HepG2 (cell line): ENCODE data around the gene ZNF446.

Experiments used
- DNMT1 ChIP-seq: sonication (generic); formaldehyde crosslinking; IDR thresholded peaks from 2 replicates; pipeline ENCODE4 v1.5.1; 2020; ENCODE audit warnings: mild to moderate bottlenecking, missing genetic modification reagents
- DPF2 ChIP-seq: sonication (generic); formaldehyde crosslinking; IDR thresholded peaks from 2 replicates; pipeline ENCODE4 v1.4.0; 2020; ENCODE audit warnings: mild to moderate bottlenecking, low read depth, missing genetic modification reagents, borderline replicate concordance
- ETV6 ChIP-seq: sonication (generic); formaldehyde crosslinking; conservative IDR thresholded peaks from 2 replicates; pipeline ENCODE4 v1.4.0; 2020; ENCODE audit warnings: missing genetic modification reagents
- FOSL2 ChIP-seq: sonication (generic); formaldehyde crosslinking; IDR thresholded peaks from 2 replicates; pipeline ENCODE4 v1.4.0; 2020; ENCODE audit warnings: missing genetic modification reagents
- FOXK2 ChIP-seq: fragments of 450-650 bp; IDR thresholded peaks from 2 replicates; pipeline ENCODE4 v1.6.1; 2016
- KDM1A ChIP-seq: IDR thresholded peaks from 2 replicates; pipeline ENCODE4 v1.6.1; 2016; ENCODE audit warnings: missing compliant biosample characterization
- MTF2 ChIP-seq: sonication (generic); formaldehyde crosslinking; IDR thresholded peaks from 2 replicates; pipeline ENCODE4 v1.5.0; 2020; ENCODE audit warnings: missing genetic modification reagents, borderline replicate concordance
- MYNN ChIP-seq: sonication (generic); formaldehyde crosslinking; IDR thresholded peaks from 2 replicates; pipeline ENCODE4 v1.4.0; 2020; ENCODE audit warnings: mild to moderate bottlenecking, low read depth, missing genetic modification reagents
- THYN1 ChIP-seq: sonication (generic); formaldehyde crosslinking; IDR thresholded peaks from 2 replicates; pipeline ENCODE4 v1.8.1; 2023; ENCODE audit warnings: low read depth, mild to moderate bottlenecking, moderate library complexity, missing genetic modification reagents, borderline replicate concordance
- TOE1 ChIP-seq: sonication (generic); formaldehyde crosslinking; IDR thresholded peaks from 2 replicates; pipeline ENCODE4 v1.4.0; 2020; ENCODE audit warnings: mild to moderate bottlenecking, missing genetic modification reagents
- ZFYVE20 ChIP-seq: sonication (generic); formaldehyde crosslinking; IDR thresholded peaks from 2 replicates; pipeline ENCODE4 v1.8.0; 2023; ENCODE audit warnings: low read depth, mild to moderate bottlenecking, moderate library complexity, missing genetic modification reagents, borderline replicate concordance
- ZNF549 ChIP-seq: sonication (generic); formaldehyde crosslinking; IDR thresholded peaks from 2 replicates; pipeline ENCODE4 v1.5.0; 2020; ENCODE audit warnings: missing genetic modification reagents
- ZNF768 ChIP-seq: sonication (generic); formaldehyde crosslinking; IDR thresholded peaks from 2 replicates; pipeline ENCODE4 v1.4.0; 2020; ENCODE audit warnings: missing genetic modification reagents
- TF ChIP-seq, protein P1 (sequence below): sonication (generic); formaldehyde crosslinking; IDR thresholded peaks from 2 replicates; pipeline ENCODE4 v1.5.0; 2020; ENCODE audit warnings: mild to moderate bottlenecking, missing genetic modification reagents, moderate library complexity

DNA sequence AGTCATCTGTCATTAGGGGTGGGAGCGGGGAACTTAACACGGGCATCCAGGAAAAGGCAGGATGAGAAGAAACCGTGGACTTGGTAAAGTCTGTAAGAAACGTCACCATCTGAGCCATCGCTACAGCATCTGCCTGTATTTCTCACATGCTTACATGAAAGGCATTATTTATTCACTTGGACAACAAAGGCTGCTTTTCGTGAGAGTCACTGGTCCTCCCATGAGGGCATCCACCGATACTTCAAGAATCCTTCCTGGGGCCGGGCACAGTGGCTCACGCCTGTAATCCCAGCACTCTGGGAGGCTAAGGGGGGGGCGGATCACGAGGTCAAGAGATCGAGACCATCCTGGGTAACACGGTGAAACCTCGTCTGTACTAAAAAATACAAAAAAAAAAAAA is 16.1 kb downstream of the ZNF446 start:
- TF ChIP-seq TOE1 (CRISPR knock-in tag) (no peak), ZFYVE20 (CRISPR knock-in tag) (no peak), KDM1A (CRISPR knock-in tag) (no peak), FOSL2 (CRISPR knock-in tag) (no peak), ZNF768 (no peak), ETV6 (CRISPR knock-in tag) (no peak), FOXK2 (no peak), DNMT1 (CRISPR knock-in tag) (no peak), MTF2 (no peak), MYNN (CRISPR knock-in tag) (no peak), THYN1 (no peak), DPF2 (CRISPR knock-in tag) (no peak), ZNF549 (CRISPR knock-in tag) (no peak)
- TF ChIP-seq, protein P1, sequence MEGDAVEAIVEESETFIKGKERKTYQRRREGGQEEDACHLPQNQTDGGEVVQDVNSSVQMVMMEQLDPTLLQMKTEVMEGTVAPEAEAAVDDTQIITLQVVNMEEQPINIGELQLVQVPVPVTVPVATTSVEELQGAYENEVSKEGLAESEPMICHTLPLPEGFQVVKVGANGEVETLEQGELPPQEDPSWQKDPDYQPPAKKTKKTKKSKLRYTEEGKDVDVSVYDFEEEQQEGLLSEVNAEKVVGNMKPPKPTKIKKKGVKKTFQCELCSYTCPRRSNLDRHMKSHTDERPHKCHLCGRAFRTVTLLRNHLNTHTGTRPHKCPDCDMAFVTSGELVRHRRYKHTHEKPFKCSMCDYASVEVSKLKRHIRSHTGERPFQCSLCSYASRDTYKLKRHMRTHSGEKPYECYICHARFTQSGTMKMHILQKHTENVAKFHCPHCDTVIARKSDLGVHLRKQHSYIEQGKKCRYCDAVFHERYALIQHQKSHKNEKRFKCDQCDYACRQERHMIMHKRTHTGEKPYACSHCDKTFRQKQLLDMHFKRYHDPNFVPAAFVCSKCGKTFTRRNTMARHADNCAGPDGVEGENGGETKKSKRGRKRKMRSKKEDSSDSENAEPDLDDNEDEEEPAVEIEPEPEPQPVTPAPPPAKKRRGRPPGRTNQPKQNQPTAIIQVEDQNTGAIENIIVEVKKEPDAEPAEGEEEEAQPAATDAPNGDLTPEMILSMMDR (CRISPR knock-in tag) = no peak
